Right renal pelvis (tissue), 4 donors: Measurements from ENCODE around the gene CCDC6. TPM values are rescaled to one million over a fixed set of nuclear protein-coding genes. Genes with fewer than 3 reads are reported as not detected.
"Not testable (repeated sequence)": the region's sequence is repeated elsewhere in the genome, so short reads cannot be mapped to it uniquely, and the experiment has no call there.

Experiments used
- DNase-seq, 4 donors: peaks; one replicate each; pipeline ENCODE4 v3.0.0-alpha.2; 2013; ENCODE audit warnings: low read depth in 4 of 4, low spot score in 3 of 4, missing footprints in 1 of 4
- polyA plus RNA-seq, 4 donors: library from polyadenylated mRNA; unstranded; fragments of 120-200 nt; gene quantifications; one replicate each; pipeline ENCODE4 v1.2.1, GENCODE V29; 2013; ENCODE audit not compliant: insufficient read length in 4 of 4

CCDC6 gene
- polyA plus RNA-seq: 10 to 100 TPM; 36.1 to 46.1 (median 42.9) TPM

GRCh38 chr10:59906417-59907202 lies at the start of gene CCDC6:
CCDC6 (minus strand) TSS chr10:59906556; CDS start chr10:59906424, 132 bp downstream.
- peak; percentile 79 to 84 (median 82) for DNase-seq

DNA sequence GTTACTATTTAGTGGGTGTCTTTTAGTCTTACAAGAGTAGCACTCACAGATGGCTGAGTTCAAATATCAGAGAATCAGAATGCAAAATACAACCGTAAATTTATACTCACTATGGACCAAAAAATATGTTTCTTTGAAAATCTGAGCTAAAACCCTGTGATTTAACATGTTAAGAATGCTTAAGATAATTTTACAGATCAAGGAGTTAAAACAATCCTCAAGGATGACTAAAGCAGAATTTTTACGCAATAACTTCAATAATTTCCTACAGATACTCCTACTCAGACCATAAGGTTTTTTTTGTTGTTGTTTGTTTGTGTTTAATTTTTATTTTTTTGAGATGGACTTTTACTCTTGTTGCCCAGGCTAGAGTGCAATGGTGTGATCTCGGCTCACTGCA lies 47.9 kb upstream of the CCDC6 start:
- DNase-seq: no peak

DNA sequence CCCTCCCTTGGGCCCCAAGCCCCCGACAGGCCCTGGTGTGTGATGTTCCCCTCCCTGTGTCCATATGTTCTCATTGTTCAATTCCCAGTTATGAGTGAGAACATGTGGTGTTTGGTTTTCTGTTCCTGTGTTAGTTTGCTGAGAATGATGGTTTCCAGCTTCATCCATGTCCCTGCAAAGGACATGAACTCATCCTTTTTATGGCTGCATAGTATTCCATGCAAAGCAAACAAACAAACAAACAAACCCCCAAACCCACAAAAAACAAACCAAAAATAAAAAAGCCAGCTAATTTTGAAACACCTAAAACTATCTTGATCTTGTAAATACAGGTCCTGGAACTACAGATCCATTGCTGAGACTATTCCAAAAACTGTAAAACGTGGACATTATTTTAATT lies 47.4 kb upstream of the CCDC6 start:
- DNase-seq: not testable (repeated sequence)

- DNase-seq: no peak
Measured at GRCh38 chr10:59950105-59950504, 43.7 kb upstream of the CCDC6 start.

- no peak for DNase-seq
Measured at GRCh38 chr10:59949608-59950007, 43.3 kb upstream of the CCDC6 start.

- DNase-seq: no peak
Measured at GRCh38 chr10:59945991-59946390, 39.6 kb upstream of the CCDC6 start.

- no peak for DNase-seq
Measured at GRCh38 chr10:59945590-59945989, 39.2 kb upstream of the CCDC6 start.

- DNase-seq: no peak
Measured at GRCh38 chr10:59944339-59944935, 38.1 kb upstream of the CCDC6 start.

GRCh38 chr10:59942556-59942955 lies 36.2 kb upstream of the CCDC6 start:
- no peak for DNase-seq

- DNase-seq: no peak
Measured at GRCh38 chr10:59937720-59938119, 31.4 kb upstream of the CCDC6 start.

DNA sequence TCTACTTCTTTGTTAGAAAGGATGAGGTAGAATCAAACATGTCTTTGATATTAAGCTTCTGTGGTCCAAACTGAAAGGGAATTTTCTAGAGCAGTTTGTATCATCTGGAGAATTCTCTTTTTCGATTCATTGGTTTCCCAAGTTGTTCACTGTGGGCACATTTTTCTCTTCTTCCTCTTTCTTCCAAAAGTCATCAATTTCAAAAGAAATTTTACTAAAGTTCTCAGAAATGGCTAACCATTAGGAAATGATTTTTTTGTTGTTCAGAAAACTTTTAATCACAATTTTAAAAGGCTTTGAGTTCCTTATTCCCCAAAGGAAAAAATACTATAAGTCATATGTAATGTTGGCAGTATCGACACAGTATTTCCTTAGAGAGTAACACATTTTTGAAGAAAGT lies 28.3 kb upstream of the CCDC6 start:
- DNase-seq: no peak

- not testable (repeated sequence) for DNase-seq
Measured at GRCh38 chr10:59930788-59931521, 24.6 kb upstream of the CCDC6 start.

DNA sequence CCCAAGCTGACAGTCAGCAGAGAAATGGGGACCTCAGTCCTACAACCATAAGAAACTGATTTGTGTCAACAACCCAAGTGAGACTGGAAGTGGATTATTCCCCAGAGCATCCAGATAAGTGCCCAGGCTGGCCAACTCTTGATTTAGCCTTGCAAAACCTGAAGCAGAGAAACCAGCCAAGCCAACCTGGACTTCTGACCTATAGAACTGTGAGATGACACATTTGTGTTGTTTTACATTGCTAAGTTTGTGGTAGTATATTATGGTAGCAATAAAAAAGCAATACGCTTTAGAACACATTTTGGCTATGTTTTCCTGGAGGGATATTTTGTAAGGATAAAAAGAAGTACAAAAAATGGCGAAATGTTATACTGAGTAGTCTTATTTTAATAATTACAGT lies 19.7 kb upstream of the CCDC6 start:
- DNase-seq: no peak

- DNase-seq: no peak
Measured at GRCh38 chr10:59922907-59923306, 16.6 kb upstream of the CCDC6 start.

- DNase-seq: no peak
Measured at GRCh38 chr10:59917922-59918321, 11.6 kb upstream of the CCDC6 start.

DNA sequence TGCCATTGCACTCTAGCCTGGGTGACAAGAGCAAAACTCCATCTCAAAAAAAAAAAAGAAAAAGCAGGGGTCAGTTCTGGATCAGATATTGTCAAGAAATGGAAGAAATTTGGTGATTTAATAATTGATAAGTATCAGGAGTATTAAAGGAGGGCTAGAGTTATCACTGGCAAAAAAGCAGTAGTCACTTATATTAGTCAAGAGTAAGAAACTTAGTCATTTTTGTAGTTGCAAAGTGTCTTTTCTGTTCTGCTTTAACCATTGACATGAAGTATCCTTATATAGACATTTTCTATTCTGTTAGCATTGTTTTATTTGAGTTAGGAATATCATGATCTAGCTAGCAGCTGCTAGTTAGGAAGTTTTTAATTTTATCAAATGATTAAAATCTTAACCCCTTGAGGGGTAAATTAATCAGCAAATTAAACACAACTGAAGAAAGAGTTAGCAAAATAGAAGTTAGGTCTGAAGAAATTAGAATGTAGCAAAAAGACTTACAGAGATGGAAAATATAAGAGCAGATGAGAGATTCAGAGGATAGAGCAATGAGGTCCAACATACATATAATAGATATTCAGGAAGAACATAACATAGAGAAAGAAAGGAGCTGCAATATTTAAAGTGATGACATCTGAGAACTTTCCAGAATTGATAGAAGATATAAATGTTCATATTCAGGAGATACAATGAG lies 7.3 kb upstream of the CCDC6 start:
- DNase-seq: no peak

DNA sequence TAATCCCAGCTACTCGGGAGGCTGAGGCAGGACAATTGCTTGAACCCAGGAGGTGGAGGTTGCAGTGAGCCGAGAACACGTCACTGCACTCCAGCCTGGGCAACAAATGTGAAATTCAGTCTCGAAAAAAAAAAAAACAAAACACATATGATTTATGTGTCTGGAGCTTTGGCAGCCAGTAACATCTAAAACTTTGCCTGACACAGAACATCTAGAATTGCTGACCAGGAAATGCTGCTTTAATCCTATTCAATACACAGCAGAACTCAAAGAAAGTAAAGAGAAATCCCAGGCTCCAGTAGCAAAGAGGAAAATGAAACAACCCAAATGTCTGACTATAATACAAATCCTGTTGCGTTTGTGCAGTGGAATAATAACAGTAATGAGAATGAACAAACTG lies 4.5 kb upstream of the CCDC6 start:
- DNase-seq: no peak

DNA sequence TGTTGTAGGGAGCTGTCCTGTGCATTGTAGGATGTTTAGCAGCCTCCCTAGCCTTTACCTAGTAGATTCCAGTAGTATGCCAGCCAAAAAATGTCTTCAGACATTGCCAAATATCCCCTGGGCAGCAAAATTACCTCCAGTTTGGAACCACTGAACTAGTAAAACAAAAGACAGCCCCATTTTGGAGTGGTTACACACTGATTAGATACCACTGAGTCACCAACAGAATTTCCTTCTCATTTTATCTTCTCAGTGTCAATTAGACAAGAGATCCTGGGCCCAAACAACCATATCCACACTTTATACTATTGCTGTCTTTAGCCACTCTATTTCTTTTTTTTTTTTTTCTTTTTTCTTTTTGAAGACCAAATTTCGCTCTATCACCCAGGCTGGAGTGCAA lies 3.5 kb upstream of the CCDC6 start:
- no peak for DNase-seq

GRCh38 chr10:59908808-59909143 lies 2.4 kb upstream of the CCDC6 start:
- no peak for DNase-seq

DNA sequence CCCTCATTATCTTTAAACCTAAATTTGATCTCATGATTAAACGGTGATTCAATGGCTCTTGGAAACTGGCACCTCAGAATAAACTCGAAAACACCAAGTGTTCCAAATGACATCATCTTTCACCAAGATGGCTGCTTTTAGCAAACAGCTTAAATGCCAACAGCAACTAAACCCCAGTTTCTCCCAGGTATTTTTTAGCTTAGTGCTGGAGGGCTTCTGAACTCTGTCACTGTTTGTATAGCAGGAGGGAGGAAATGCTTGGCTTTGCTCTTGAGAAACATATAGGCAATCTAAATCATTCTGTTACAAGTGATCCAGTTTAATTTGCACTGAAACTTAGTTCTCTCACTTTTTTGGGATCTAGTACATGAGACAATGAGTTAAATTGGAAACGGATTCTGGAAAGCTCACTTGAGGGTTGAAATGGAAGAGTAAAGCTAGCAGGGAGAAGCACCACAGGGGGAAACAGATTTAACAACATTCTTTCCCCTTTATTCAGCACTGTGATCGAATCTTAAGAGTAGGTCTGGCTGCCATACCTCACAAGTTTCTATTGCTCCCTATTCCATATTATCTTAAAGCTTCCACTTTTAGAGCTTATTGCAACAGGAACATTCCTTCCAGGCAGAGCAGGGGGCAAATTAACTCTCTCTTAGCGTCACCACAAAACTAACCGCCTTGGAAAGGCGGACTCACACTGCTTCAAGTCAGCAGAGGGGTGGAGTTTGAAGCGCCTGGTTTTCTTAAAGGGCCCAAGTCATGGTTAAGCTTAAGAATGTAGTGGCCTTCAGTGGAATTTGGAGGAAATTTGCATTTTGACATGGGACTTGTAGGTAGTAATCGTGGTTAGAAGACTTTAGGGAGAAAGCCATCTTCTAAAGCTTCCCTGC lies 1.8 kb upstream of the CCDC6 start:
- DNase-seq: peak; percentile 48 to 72 (median 63)
